UCSD-AML1 (cell line): ENCODE measurements around the gene UTP11.
"Not testable (repeated sequence)": the region's sequence is repeated elsewhere in the genome, so short reads cannot be mapped to it uniquely, and the experiment has no call there.

Experiments
- DNase-seq: peaks from one replicate; lab custom pipeline; 2025; ENCODE audit not compliant: unreplicated experiment; lab: John Stamatoyannopoulos, UW

UTP11 gene

DNA sequence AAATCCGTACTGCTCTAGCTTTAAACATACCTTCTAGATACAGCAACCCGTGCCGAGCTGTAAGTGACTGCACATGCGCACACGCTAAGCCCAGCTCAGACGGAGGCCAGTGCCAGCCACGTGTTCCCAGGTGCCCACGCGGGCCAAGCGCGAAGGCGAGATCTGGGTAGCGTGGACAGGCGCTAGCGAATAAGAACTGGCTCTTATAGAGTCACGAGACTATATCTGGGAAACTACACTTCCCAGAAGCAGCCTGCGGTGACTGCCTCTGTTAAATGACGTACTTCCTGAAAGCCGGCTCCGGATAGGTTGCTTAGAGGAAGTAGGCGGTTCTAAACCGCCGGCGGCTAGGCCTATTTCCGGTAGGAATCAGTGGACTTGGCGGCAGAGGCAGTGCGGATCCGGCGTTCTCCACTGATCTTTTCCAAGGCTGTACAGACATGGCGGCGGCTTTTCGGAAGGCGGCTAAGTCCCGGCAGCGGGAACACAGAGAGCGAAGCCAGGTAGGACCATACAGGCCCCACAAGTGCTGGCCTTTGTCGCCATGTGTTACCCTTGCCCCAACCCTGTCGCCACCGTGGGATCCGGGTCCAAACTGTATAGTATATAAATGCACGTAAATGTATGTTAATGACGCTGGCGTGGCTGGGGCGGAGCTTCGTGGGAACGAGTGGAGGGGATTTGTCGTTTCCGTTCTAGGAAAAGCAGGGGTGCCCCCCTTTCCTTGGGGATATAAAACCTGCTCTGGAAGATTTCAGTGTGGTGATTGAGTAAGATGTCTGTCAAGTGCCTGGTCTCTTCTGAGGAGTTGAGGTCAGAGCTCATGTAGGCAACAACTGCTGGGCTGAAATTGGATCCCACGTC, at the start of gene UTP11:
TSS of gene UTP11 (plus strand) at position 372 of the 864 bp plus-strand sequence. CDS start at position 441, 69 bp downstream.
- peak; percentile 92 for DNase-seq

GRCh38 chr1:37964106-37964505, 48.4 kb upstream of the UTP11 start:
- DNase-seq = not testable (repeated sequence)

DNA sequence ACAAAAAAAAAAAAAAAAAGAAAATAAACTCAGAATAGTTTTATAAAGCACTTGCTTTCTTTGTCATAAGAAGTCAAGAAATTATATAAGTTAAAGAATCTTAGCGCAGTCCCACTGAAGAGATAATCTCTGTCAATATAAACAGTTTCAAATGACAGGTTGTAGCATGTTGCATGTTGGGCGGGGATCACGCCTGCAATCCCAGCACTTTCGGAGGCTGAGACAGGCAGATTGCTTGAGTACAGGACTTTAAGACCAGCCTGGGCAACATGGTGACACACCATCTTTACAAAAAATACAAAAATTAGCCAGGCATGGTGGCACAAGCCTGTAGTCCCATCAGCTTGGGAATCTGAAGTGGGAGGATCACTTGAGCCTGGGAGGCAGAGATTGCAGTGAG, 47.2 kb upstream of the UTP11 start:
- no peak for DNase-seq

DNA sequence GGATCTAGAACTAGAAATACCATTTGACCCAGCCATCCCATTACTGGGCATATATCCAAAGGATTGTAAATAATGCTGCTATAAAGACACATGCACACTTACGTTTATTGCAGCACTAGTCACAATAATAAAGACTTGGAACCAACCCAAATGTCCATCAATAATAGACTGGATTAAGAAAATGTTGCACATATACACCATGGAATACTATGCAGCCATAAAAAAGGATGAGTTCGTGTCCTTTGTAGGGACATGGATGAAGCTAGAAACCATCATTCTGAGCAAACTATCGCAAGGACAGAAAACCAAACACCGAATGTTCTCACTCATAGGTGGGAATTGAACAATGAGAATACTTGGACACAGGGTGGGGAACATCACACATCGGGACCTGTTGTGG, 38.9 kb upstream of the UTP11 start:
- DNase-seq = not testable (repeated sequence)

DNA sequence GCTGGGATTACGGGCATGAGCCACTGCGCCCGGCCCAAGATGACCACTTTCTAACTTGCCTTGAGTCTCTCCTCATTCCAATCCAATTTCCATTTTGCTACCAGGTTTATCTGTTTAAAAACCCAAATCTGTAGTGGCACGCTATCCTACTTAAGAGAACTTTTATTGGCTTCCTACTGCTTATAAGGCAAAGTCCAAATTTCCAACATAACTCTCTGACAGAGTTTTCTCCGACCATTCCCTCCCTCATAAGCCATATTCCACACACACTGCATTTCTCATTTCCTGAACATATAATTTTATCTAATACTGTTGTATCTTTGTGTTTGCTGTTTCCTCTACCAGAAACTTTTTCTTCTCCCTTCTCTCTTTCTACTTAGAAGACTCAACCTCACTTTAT, 38.0 kb upstream of the UTP11 start:
- no peak for DNase-seq

DNA sequence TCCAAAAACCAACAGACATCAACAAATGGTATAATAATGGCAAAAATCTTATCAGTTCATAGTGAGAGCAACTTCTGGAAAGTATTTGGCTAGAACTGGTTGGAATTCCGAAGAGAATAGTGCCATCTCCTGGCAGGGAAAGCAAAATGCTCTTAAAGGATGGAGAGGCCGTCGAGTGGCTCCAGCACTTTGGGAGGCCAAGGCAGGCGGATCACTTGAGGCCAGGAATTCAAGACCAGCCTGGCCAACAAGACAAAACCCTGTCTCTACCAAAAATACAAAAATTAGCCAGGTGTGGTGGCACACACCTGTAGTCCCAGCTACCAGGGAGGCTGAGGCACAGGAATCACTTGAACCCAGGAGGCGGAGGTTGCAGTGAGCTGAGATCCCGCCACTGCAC, 37.5 kb upstream of the UTP11 start:
- DNase-seq = not testable (repeated sequence)

DNA sequence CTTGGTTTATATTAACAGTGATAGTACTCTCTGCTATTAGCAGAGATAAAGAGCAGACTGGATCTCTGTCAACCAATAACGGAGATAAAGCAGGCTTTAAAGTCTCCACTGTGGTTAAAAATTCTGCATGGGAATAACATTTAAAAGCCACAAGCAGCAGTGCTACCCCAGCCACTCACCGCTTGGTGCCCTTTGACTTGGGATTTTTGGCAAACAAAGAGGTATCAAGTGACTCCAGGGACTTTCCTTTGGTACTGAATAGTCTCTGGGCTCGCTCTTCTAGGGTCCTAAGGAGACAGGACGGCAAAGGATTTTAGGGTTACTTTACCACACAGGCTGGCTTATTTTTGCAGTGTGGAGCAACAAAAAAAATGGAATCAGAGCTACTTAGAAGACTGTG, 34.0 kb upstream of the UTP11 start:
- no peak for DNase-seq

DNA sequence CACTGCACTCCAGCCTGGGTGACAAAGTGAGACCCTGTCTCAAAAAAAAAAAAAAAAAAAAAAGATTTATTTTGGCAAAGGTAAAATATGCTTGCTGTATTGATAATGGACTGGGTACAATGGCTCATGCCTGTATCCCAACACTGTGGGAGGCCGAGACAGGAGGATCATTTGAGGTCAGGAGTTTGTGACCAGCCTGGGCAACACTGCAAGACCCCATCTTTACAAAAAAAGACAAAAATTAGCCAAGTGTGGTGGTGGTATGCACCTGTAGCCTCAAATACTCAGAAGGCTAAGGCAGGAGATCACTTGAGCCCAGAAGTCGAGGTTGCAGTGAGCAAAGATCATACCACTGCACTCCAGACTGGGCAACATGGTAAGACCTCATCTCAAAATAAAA, 29.0 kb upstream of the UTP11 start:
- no peak for DNase-seq

DNA sequence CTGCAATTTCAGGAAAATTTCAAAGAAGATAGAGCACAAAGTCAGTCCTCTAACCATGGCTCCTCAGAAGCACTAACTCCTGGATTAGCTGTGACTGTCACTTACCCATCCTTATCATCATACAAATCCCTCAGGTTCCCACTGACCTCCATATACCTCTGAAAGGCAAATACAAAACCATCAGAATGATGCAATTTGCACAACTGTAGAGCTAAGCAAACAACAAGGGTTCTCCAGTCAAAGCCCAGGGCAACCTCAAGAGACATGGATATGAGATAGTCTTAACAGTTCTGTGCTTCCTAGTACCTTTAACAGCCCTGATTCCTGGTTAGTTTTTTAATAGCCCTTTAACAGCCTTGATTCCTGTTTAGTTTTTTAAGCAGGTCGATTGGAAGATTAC, 24.9 kb upstream of the UTP11 start:
- no peak for DNase-seq

- no peak for DNase-seq
These were observed 23.1 kb upstream of the UTP11 start for GRCh38 chr1:37989361-37989930.

DNA sequence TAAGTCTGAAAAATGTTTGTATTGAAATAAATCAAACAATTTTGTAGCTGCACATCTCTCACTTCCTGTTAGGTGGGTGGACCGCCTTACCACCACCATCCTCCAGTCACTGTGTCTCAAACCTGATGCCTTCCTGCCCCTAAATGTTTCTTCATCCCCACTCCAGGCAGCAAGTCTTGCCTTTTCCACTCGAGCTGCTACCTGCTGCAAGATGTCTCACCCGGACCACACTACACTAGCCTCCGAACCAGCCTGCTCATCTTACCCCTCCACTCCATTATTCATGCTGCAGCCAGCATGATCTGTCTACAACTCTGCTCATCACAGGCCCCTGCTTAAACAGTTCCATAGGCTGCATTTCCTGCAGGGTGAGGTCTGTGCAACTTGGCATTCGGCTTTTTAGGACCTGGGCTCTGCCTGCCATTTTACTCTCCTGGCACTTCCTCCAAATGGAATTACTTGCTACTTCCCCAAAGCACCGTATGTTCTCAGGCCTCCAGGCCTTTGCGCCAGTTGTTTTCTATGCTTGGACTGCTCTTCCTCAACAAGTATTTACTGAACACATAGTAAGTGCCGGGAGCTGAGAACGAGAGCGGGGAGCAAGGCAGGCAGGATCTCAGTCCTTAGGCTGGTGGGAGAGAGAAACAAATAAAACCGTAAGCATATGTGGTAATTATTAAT, 17.5 kb upstream of the UTP11 start:
- no peak for DNase-seq

GRCh38 chr1:37995751-37996345, 16.7 kb upstream of the UTP11 start:
- no peak for DNase-seq

DNA sequence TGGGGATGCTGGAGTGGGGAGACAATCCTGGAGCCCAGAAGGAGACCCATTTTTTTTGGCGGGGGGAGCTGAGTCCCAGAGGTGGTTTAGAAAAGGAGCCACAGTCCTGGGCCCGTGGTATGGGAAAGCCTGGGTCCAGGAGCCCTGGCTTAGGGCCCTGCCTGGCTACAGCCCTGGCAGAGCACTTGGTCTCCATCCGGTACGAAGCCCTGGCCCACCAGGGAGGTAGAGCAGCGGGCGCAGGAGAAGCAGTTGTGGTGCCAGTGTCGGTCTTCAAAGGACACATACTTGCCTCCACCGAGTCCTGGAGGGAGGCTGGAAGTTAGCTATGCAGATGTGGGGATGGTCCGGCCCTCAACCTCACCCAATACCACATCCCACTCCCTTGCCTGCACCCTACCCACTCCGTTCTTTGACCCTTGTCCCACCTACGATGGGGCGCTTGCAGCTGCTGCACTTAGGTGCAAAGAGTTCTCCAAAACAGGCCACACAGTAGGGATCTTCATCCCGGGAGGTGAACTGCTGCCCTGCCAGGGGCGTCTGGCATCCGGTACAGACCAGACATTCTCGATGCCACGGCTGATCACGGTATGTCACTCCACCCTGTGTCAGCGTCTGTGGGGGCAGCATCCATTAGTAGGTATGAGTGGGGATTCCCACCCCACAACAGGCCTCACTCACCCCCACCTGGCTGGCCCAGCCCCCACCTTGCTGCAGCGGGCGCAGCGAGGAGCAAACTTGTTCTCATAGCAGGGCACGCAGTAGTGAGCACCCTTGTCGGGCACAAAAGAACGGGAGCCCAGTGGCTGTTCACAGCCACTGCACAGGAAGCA, 15.1 kb upstream of the UTP11 start:
- no peak for DNase-seq

GRCh38 chr1:37998089-37998808, 14.3 kb upstream of the UTP11 start:
- DNase-seq = no peak

DNA sequence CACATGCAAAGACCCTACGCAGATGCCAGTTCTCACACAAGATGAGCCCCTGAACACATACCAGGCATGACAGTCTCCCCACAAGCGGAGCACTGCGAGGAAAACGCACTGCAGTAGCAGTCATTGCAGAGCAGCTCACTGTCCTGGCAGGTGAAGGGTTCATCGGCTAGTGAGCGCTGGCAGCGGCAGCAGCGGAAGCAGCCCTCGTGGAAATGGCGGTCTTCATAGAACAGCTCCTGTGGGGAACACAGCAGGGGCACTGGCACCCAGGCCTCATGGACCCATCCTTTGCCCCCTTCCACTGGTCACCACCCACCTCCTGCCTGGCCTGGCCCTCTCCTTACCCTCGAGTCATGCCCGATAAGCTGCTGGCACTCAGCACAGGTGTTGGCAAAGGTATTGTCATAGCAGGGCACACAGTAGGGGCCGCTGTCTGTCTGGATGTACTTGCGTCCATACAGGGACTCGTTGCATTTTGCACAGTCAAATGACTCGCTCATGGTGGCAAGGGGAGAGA, 13.6 kb upstream of the UTP11 start:
- DNase-seq = no peak

- peak; percentile 83 for DNase-seq
These were observed 12.9 kb upstream of the UTP11 start for GRCh38 chr1:37999430-38000232.

- no peak for DNase-seq
These were observed 12.4 kb upstream of the UTP11 start for GRCh38 chr1:38000233-38000528.

DNA sequence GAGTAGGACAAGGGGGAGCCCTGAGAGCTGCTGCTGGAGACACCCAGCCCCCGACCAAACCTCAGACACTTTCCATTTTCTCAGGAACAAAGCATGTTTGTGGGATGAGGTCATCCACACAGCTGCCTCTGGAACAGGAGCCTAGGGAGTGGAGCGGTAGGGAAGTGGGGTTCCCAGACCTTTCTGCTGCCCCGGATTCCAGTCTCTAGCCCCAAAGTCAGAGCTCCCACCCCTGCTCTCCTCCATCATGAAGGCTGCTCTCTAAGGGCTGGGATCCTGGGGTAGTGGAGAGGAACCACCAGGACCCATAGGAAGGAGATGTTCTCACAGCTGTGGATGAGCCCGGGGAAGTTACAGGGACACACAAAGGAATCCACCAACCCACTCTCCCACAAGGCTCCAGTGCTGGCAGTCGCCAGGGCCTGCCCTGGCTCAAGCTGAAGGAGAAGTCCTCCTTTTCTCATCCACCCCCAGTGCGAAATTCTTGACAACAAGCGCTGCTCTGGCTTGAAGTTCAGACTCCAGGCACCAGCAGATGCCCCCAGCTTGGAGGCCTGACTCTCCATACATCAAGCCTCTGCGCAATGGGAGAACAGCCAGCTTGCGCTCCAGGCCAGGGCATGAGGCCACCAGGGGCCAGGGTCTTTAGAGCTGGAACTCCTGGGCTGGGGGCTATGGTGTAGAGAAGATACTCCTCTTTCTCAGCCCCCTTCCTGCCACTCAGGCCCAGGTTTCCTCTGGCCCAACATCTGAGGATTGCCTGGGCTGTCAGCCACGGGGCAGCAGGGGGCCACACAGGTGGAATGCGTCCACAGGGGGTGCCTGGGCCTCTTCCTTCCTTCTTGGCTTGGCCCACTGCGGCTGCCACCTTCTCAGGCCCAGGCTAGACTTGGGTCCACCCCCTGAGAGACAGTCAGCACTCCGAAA, 11.7 kb upstream of the UTP11 start:
- peak; percentile 75 for DNase-seq
